OCI-LY7 (cell line): ENCODE data around the gene RIN2. TPM values are rescaled to one million over a fixed set of nuclear protein-coding genes. Genes with fewer than 3 reads are reported as not detected.

Experiments
- BruUV-seq: library from RNA; stranded (reverse); fragments of 400-500 nt; replicated peaks from 2 replicates; lab custom pipeline; 2021; lab: Mats Ljungman, UMichigan
- CTCF ChIA-PET: fragments of 300-600 bp; sonication (Branson Sonifier 250); formaldehyde crosslinking; loops from one replicate; lab custom pipeline; 2022; ENCODE audit warnings: antibody characterized with exemption; ENCODE audit not compliant: unreplicated experiment; lab: Charles Lee
- POLR2A ChIA-PET: fragments of 300-600 bp; sonication (Branson Sonifier 250); formaldehyde crosslinking; loops from one replicate; lab custom pipeline; 2022; ENCODE audit warnings: antibody characterized with exemption; lab: Charles Lee
- DNase-seq: peaks from one replicate; pipeline ENCODE4 v3.0.0-alpha.2; 2015; ENCODE audit warnings: low spot score
- H2AFZ ChIP-seq: fragments of 200-600 bp; sonication (generic), shearing (Covaris generic); 2 replicates; pipeline ENCODE4 v1.6.1; 2014; ENCODE audit warnings: mild to moderate bottlenecking, antibody characterized with exemption, low read length, moderate library complexity
- H3K27ac ChIP-seq: fragments of 200-600 bp; sonication (generic); 2 replicates; pipeline ENCODE4 v1.5.1; 2014; ENCODE audit warnings: mixed run types, low read depth, mild to moderate bottlenecking, moderate library complexity, low read length, inconsistent platforms; ENCODE audit not compliant: poor library complexity, severe bottlenecking
- H3K36me3 ChIP-seq: fragments of 200-600 bp; sonication (generic); 2 replicates; pipeline ENCODE4 v1.6.1; 2014; ENCODE audit warnings: mild to moderate bottlenecking, antibody characterized with exemption, low read length, moderate library complexity, mixed read lengths; ENCODE audit not compliant: insufficient read depth
- H3K4me1 ChIP-seq: fragments of 200-600 bp; sonication (generic); 2 replicates; pipeline ENCODE4 v1.5.1; 2014; ENCODE audit warnings: mild to moderate bottlenecking, low read length; ENCODE audit not compliant: insufficient read depth, poor library complexity, severe bottlenecking
- H3K4me2 ChIP-seq: fragments of 200-600 bp; sonication (generic); 2 replicates; pipeline ENCODE4 v1.6.1; 2014; ENCODE audit warnings: mild to moderate bottlenecking, low read length
- H3K4me3 ChIP-seq: fragments of 200-600 bp; sonication (generic); 2 replicates; pipeline ENCODE4 v1.5.1; 2014; ENCODE audit warnings: mild to moderate bottlenecking, low read depth, low read length; ENCODE audit not compliant: poor library complexity, severe bottlenecking
- H3K79me2 ChIP-seq: fragments of 200-600 bp; sonication (generic); 2 replicates; pipeline ENCODE4 v1.6.1; 2016; ENCODE audit warnings: low read depth, mild to moderate bottlenecking, low read length, moderate library complexity, mixed read lengths; ENCODE audit not compliant: insufficient read depth
- H3K9me2 ChIP-seq: fragments of 200-600 bp; sonication (generic); 2 replicates; pipeline ENCODE4 v1.6.1; 2016; ENCODE audit warnings: mild to moderate bottlenecking, low read length, mixed read lengths; ENCODE audit not compliant: insufficient read depth
- H3K9me3 ChIP-seq: fragments of 200-600 bp; sonication (generic); 2 replicates; pipeline ENCODE4 v1.6.1; 2014; ENCODE audit warnings: mild to moderate bottlenecking, mixed run types, low read length, mixed read lengths
- H4K20me1 ChIP-seq: fragments of 200-600 bp; sonication (generic); 2 replicates; pipeline ENCODE4 v1.6.1; 2014; ENCODE audit warnings: mild to moderate bottlenecking, antibody characterized with exemption, low read length, moderate library complexity, mixed read lengths; ENCODE audit not compliant: insufficient read depth
- CTCF ChIP-seq: fragments of 200-600 bp; sonication (generic); conservative IDR thresholded peaks from 2 replicates; pipeline ENCODE4 v1.5.1; 2014; ENCODE audit warnings: mild to moderate bottlenecking, antibody characterized with exemption, low read length, moderate library complexity, mixed read lengths
- EZH2phosphoT487 ChIP-seq: fragments of 200-600 bp; sonication (generic); IDR thresholded peaks from 2 replicates; pipeline ENCODE4 v1.6.1; 2018; ENCODE audit warnings: low read depth, borderline replicate concordance, mild to moderate bottlenecking, mixed run types, antibody characterized with exemption, low read length, moderate library complexity, mixed read lengths
- intact Hi-C: fragments of 100-400 bp; cut with micrococcal nuclease; formaldehyde crosslinking; loops from one replicate; pipeline ENCODE4 v1.10.0; 2022; ENCODE audit not compliant: unreplicated experiment
- total RNA-seq, 2 experiments: library from RNA; depleted of rRNA in 1 of 2; stranded (reverse); fragments of >200 nt in 1 of 2; shearing (Covaris generic) in 1 of 2; gene quantifications; 2 replicates each; pipeline ENCODE4 v1.2.3, GENCODE V29; 2014 to 2022

RIN2 gene
- total RNA-seq, 2 experiments from 2014 or later = not detected

- no TSS peak for BruUV-seq
- CTCF ChIA-PET = no interaction called here
- Histone ChIP-seq H3K9me2 (no peaks in the 10 kb centered on the region), H4K20me1 (no peaks in the 10 kb centered on the region), H3K27ac (no peak overlapping the region), H3K36me3 (no peaks in the 10 kb centered on the region), H3K79me2 (no peaks in the 10 kb centered on the region), H3K4me1 (no peaks in the 10 kb centered on the region), H2AFZ (no peak overlapping the region), H3K4me2 (no peak overlapping the region), H3K9me3 (no peaks in the 10 kb centered on the region), H3K4me3 (no peak overlapping the region)
- intact Hi-C loops = no loop called here
- TF ChIP-seq CTCF (no peak), EZH2phosphoT487 (no peak)
- DNase-seq = no peak
- POLR2A ChIA-PET = no interaction called here
Measured at GRCh38 chr20:19778404-19778803, 20.3 kb downstream of the RIN2 start.

GRCh38 chr20:19779634-19780033 lies 21.6 kb downstream of the RIN2 start:
- no peak for DNase-seq
- Histone ChIP-seq H3K9me2 (no peaks in the 10 kb centered on the region), H3K4me3 (no peak overlapping the region), H3K27ac (no peak overlapping the region), H3K79me2 (no peaks in the 10 kb centered on the region), H3K9me3 (no peaks in the 10 kb centered on the region), H4K20me1 (no peaks in the 10 kb centered on the region), H3K4me2 (no peak overlapping the region), H2AFZ (no peak overlapping the region), H3K36me3 (no peaks in the 10 kb centered on the region), H3K4me1 (no peaks in the 10 kb centered on the region)
- ChIA-PET CTCF (interaction anchor here (0.5 kb wide), 1 partner anchor 428 kb away, joined by 5 read pairs; no protein-coding TSS in a partner anchor), POLR2A (interaction anchor here (1.1 to 1.4 kb wide), 3 partner anchors 9 to 73 kb away, joined by 5 to 6 read pairs (median 6); no protein-coding TSS in a partner anchor)
- BruUV-seq = no TSS peak
- no peak for TF ChIP-seq EZH2phosphoT487
- no peak for TF ChIP-seq CTCF
- intact Hi-C loops = loop anchor here (2.0 kb wide), 1 partner anchor 87 kb away; no protein-coding TSS in a partner anchor

GRCh38 chr20:19780261-19780660 lies 22.2 kb downstream of the RIN2 start:
- DNase-seq = no peak
- Histone ChIP-seq H2AFZ (no peak overlapping the region), H3K9me2 (no peaks in the 10 kb centered on the region), H3K4me3 (no peak overlapping the region), H3K79me2 (no peaks in the 10 kb centered on the region), H3K9me3 (no peaks in the 10 kb centered on the region), H3K4me1 (no peaks in the 10 kb centered on the region), H3K36me3 (no peaks in the 10 kb centered on the region), H3K4me2 (no peak overlapping the region), H3K27ac (no peak overlapping the region), H4K20me1 (no peaks in the 10 kb centered on the region)
- TF ChIP-seq EZH2phosphoT487 = no peak
- TF ChIP-seq CTCF = no peak
- intact Hi-C loops = loop anchor here (2.0 kb wide), 1 partner anchor 87 kb away; no protein-coding TSS in a partner anchor
- CTCF ChIA-PET = no interaction called here
- no TSS peak for BruUV-seq
- POLR2A ChIA-PET = interaction anchor here (1.1 to 1.4 kb wide), 3 partner anchors 8 to 74 kb away, joined by 5 to 6 read pairs (median 6); no protein-coding TSS in a partner anchor
